Measurements from ENCODE around the gene FCGBP.

The FCGBP gene

GRCh38 chr19:39943586-39943985, 9.2 kb upstream of the FCGBP start:
- no peak for DNase-seq

DNA sequence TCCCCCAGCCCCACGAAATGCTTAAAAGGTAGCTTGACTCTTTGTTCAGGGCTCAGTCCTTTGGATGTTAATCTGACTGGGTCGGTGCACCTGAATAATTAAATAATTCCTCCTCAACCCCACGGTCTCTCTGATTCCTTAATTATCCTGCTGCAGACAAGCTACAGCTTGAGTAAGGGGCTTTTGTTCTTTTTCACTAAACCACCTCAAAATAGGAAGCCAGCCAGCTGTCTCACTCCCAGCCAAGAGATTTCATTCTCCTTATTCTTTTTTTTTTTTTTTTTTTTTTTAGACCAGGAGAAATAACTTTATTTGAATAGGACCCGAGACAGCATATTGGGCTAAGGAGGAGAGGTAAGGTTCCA, 7.9 kb upstream of the FCGBP start:
- DNase-seq = no peak

GRCh38 chr19:39941615-39942365, 7.4 kb upstream of the FCGBP start:
- DNase-seq = peak; percentile 28

DNA sequence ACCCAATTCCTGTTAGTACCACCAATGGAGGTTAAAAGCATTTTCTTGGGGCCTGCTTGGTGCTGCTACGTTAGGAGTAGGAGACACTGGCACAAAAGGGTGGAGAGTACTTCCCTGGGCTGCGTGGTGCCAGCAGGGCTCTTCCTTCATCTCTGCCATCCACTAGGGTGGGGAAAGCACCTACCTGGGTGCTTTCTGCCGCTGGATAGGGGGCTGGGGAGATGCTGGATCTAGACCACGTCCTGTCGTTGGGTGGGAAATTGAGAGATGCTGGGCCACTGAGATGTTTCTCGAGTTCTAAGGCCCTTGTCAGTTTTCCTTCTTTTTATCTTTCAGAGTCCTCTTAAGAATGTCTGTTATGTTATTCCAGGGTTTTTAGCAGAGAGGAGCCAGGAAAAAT, 6.7 kb upstream of the FCGBP start:
- no peak for DNase-seq

DNA sequence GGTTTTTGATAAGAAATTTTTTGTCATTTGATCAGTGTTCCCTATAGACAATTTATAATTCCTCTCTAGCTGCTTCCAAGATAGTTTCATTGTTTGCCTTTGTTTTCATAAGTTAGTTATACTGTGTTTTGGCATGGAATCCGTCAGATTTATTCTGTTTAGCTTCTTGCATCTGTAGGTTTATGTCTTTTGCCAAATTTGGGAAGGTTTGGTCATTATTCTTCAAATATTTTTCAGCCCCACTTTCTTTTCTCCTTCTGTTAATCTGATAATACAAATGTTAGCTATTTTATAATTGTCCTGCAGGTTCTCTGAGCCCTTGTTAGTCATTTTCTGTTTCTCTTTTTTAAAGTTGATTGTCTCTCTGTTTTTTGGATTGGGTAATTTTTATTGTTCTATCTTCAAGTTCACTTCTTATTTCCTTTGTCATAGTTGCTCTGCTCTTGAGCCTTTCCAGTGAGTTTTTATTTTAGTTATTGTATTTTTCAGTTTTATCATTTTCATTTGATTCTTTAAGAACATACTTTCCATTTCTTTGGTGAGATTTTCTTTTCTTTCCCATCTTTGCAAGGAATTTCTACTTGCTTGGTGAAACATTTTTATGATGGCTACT, 5.9 kb upstream of the FCGBP start:
- no peak for DNase-seq

DNA sequence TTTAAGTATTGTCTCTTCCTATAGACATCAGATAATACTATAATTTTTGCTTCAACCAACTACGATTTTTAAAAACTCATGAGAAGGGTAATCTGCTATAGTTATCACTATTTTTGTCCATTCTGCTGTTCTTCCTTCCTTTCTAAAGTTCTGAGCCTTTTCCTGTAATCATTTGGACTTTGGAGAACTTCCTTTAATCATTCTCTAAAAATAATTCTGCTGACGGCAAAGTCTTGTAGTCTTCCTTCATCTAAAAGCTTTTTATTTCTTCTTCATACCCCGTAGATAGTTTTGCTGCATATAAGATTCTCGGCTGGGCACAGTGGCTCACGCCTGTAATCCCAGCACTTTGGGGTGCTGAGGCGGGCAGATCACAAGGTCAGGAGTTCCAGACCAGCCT, 5.1 kb upstream of the FCGBP start:
- DNase-seq = no peak

DNA sequence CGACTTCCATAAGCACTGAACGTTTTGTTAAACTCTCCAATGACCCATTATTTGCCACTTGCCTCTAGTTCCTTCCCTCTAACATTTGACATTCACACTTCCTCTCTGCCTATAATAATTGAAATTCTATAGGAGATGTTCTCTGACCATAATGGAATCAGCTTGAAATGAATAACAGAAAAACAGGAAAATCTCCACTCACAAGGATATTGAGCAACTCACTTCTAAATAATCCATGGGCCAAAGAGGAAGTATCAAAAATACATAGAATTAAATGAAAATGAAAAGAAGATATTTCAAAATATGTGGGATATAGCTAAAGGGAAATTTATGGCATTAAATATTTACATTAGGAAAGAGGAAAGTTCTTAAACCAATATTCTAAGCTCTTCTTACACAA, 3.4 kb upstream of the FCGBP start:
- DNase-seq = no peak

DNA sequence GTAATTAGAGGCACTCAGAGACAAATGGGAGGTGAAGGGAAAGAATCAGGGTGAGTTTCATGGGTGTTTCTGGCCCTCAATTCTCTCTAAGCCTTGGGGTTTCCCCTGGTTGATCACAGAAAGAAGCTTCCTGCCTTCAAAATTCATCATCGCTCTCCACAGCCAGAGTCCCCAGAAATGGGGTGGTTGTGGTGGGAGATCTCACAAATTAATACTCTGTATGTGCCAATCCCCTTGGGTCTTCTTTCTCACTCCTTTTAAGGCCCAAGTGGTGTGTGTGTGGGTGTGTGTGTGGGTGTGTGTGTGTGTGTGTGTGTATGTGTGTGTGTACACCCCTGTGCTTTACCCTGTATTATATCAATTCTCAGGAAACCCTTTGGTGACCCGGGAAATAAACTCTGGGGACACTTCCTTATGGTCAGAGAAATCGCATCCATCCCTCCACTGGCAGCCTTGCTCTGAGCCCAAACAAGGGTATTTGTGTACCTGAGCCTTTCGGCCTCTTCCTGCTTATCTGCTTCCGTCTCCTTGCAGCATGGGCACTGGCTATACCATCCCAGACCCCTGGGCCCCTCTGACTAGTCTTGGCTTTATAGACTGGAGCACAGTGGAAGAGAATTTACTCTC, 2.8 kb upstream of the FCGBP start:
- no peak for DNase-seq

DNA sequence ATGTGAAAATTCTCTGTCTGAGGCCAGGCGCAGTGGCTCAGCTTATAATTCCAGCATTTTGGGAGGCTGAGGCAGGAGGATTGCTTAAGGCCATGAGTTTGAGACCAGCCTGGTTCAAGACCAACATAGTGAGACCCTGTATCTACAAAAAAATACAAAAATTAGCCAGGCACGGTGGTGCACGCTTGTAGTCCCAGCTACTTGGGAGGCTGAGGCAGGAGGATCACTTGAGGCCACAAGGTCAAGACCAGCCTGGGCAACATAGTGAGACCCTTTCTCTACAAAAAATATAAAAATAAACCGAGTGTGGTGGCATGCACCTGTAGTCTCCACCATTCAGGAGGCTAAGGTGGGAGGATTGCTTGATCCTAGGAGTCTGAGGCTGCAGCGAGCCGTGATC, 2.2 kb upstream of the FCGBP start:
- DNase-seq = no peak

DNA sequence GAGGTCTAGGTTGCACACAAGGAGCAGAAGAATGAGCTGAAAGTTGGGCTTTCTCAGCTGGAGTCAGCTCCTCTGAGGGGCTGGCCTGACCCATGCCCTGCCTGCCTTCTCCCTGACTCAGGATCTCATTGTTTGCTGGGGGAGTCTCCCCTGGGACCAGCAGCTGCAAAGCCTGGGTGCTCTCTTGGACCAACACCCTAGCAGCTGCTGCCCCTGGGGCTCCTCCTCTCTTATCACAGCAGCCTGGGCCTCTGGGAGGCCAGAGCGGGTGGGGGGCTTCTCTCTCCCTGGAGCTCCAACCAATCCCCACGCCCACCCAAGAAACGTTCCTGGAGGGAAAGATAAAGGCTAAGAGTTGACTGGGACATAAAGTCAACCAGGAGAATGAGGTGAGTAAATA, 1.6 kb upstream of the FCGBP start:
- DNase-seq = no peak

DNA sequence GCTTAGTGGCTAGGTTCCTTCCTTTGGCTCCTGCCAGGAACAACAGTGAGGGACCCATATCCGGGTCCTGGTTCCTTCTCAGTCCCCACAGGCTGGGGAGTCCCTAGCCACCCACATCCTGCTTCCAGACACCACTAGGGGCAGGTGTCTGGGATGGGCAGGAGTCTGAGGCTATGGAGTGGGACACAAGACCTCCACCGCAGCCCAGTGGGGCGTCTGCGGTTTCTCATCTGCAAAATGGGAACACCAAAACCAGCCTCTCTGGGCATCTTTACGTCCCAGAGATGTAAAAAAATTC, 879 bp upstream of the FCGBP start:
- no peak for DNase-seq

GRCh38 chr19:39929750-39930149, 4.7 kb downstream of the FCGBP start:
- no peak for DNase-seq

GRCh38 chr19:39928357-39928725, 6.1 kb downstream of the FCGBP start:
- DNase-seq = no peak

DNA sequence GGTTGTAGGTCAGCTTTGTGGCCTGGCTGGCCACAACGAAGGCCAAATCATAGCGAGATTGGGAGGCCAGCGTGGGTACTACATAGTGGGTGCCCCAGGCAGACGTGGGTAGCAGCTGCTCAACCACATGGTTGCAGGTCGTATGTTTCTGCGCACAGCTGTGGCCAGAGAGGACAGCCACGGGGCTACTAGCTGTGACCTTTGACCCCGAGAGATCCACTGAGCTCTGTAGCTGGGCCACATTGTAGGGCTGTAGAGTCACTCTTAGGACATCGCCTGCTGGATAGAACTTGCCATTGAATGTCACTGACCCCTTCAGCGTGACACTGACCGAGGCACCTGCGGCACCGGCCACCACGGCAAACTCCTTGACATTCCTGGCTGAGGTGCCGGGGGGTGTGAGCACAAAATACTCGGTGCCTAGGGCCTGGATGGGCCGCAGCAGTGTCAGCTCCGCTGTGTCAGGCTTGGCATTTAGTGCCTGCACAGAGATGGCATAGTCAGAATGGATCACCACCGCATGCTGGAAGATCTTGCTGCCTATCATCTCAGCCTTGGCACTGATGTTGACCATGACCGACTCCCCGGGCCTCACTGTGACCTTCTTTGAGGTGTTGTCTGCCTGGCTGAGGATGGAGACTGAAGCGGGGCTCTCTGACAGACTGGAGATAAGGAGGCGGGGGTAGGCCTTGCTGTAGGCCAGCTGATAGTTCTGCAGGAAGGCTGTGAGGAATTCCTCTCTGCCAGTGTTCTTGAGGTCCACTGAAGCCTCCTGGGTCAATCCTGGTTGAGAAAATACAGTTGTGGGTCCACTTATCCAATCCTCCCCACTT, 6.7 kb downstream of the FCGBP start:
- no peak for DNase-seq

DNA sequence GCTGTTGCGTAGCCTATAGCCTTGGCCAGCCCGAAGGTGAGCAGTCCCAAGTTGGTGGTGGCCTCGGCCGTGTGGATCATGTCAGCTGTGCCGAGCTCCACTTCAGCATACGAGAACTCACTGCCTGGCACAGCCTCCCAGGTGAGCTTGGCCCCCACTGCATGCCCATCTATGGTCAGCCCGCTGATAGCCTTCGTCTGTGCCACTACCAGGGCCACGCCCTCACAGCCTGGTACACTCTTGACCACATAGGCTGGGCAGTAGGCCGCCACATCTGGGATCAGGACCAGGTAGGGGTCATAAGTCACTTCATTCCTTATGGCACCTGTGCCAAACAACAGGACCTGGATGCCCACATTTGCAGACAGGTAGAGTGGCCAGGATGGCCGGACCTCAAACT, 7.4 kb downstream of the FCGBP start:
- no peak for DNase-seq

- no peak for DNase-seq
Measured at GRCh38 chr19:39926170-39926760, 8.2 kb downstream of the FCGBP start.

DNA sequence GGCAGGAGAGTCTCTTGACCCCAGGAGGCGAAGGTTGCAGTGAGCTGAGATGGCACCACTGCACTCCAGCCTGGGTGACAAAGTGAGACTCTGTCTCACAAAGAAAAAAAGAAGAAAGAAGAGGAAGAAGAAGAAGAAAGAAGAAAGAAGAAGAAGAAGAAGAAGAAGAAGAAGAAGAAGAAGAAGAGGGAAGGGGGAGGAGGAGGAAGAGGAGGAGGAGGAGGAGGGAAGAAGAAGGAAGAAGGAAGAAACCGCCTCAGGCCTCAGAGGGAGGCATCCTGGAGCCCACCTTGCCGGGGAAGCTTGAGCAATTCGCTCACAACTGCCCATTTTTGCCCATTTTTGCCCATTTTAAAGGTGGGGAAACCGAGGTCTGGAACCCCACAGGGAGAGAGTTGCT, 9.5 kb downstream of the FCGBP start:
- DNase-seq = no peak

DNA sequence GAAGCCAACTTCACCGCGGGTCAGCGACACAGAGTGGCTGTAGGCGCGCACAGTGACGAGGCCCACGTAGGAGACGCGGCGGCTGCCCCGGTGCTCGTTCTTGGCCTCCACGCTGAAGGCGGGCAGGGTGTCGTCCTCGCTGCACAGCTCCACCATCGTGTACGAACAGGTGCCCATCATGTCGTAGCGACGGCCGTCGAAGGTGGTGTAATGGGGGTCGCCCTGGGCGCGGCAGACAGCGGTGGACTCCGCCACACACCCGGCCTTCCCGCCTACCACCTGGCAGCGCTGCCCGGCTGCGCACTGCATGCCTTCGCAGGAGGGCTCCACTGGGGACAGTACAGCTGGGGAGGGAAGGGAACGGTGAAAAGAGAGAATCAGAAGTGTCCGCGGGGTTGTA, 10.0 kb downstream of the FCGBP start:
- DNase-seq = no peak

DNA sequence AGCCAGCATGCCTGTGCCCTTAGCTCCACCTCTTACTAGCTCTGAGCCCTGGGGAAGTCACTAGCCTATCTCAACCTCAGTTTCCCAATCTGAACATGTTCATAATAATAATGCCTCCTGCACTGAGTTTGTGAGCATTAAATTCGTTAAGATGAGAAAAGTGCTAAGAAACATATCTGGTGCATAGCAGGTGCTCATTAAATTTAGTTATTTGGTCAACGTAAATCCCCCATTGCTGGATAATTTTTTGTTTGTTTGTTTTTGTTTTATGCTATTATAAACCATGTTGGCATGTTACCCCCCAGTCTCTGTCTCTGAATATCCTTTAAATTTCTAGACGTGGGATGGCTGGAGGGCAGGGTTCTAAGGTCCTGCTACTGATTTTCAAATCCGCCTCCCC, 10.6 kb downstream of the FCGBP start:
- no peak for DNase-seq

GRCh38 chr19:39919976-39920375, 14.5 kb downstream of the FCGBP start:
- no peak for DNase-seq

DNA sequence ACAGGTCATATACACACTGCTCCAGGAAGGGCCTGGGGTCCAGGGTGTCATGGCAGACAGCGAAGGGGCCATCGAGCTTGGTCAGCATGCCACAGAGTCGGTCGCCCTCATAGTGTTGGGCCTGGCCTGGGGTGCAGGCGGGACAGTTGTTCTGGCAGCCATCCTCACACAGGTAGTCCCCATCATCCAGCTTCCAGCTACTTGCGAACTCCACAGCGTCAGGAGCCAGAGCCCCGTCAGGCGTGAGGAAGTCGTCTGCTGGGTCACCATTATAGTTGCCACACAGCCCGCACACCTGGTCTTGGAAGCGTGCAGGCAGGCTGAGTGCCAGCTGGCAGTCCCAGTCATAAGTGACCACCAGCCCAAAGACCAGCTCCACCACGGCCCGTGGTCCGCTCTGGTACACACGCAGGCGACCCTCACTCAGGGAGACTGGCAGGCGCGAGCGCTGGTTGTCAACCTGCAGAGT, 16.2 kb downstream of the FCGBP start:
- DNase-seq = no peak

GRCh38 chr19:39917561-39918182, 16.8 kb downstream of the FCGBP start:
- DNase-seq = no peak

- no peak for DNase-seq
Measured at GRCh38 chr19:39916851-39917396, 17.5 kb downstream of the FCGBP start.

Data from right hindlimb (tissue), 1 donor.